IMR-90 (cell line): ENCODE results near the gene SPANXN5. TPM values are rescaled to one million over a fixed set of nuclear protein-coding genes. Genes with fewer than 3 reads are reported as not detected.
"Not testable (repeated sequence)": the region's sequence is repeated elsewhere in the genome, so short reads cannot be mapped to it uniquely, and the experiment has no call there.

Source experiments
- ATAC-seq: fragments of 200-7000 bp; cut with Tn5 transposase; 2 replicates; pipeline ENCODE4 v1.9.1; 2020; ENCODE audit warnings: low read depth, mild to moderate bottlenecking, moderate library complexity
- BruUV-seq: library from RNA; stranded (reverse); fragments of 400-500 nt; replicated peaks from 2 replicates; lab custom pipeline; 2021; lab: Mats Ljungman, UMichigan
- CTCF ChIA-PET: fragments of 300-600 bp; formaldehyde crosslinking; extraction: SDS; loops from one replicate; lab custom pipeline; 2021; ENCODE audit warnings: antibody characterized with exemption; lab: Yijun Ruan, JAX
- POLR2A ChIA-PET: fragments of 300-600 bp; sonication (Branson Sonifier 250); formaldehyde crosslinking; loops from one replicate; lab custom pipeline; 2022; ENCODE audit warnings: antibody characterized with exemption; ENCODE audit not compliant: unreplicated experiment; lab: Charles Lee
- DNase-seq: peaks from one replicate; pipeline ENCODE4 v3.0.0; 2013
- H2AFZ ChIP-seq: replicated peaks from 2 replicates; pipeline ENCODE3; 2013; ENCODE audit warnings: low read length, mild to moderate bottlenecking; ENCODE audit not compliant: poor library complexity
- H2AK5ac ChIP-seq: 2 replicates; pipeline ENCODE4 v1.6.1; 2013; ENCODE audit warnings: low read depth, low read length, inconsistent platforms
- H2AK9ac ChIP-seq: replicated peaks from 2 replicates; pipeline ENCODE3; 2013; ENCODE audit warnings: mild to moderate bottlenecking, low read depth, low read length, moderate library complexity; ENCODE audit not compliant: poor library complexity
- H2BK120ac ChIP-seq: 2 replicates; pipeline ENCODE4 v1.6.1; 2013; ENCODE audit warnings: low read depth, low read length, inconsistent platforms
- H2BK15ac ChIP-seq: 3 replicates; pipeline ENCODE4 v1.6.1; 2013; ENCODE audit warnings: low read depth, low read length, inconsistent platforms
- H2BK20ac ChIP-seq: 2 replicates; pipeline ENCODE4 v1.6.1; 2013; ENCODE audit warnings: low read depth, mild to moderate bottlenecking, inconsistent platforms, low read length, moderate library complexity
- H2BK5ac ChIP-seq: 2 replicates; pipeline ENCODE4 v1.6.1; 2013; ENCODE audit warnings: mild to moderate bottlenecking, low read depth, low read length, inconsistent platforms; ENCODE audit not compliant: poor library complexity, severe bottlenecking
- H3K14ac ChIP-seq: replicated peaks from 2 replicates; pipeline ENCODE4 v1.6.1; 2013; ENCODE audit warnings: low read depth, low read length, inconsistent platforms
- H3K18ac ChIP-seq: 2 replicates; pipeline ENCODE4 v1.6.1; 2013; ENCODE audit warnings: low read depth, low read length, control low read depth
- H3K23ac ChIP-seq: 2 replicates; pipeline ENCODE4 v1.6.1; 2013; ENCODE audit warnings: low read depth, low read length, inconsistent platforms
- H3K27ac ChIP-seq: 2 replicates; pipeline ENCODE4 v1.5.1; 2013; ENCODE audit warnings: mild to moderate bottlenecking, control low read depth, low read length; ENCODE audit not compliant: insufficient read depth
- H3K27me3 ChIP-seq: 2 replicates; pipeline ENCODE4 v1.6.1; 2013; ENCODE audit warnings: low read length; ENCODE audit not compliant: control insufficient read depth, insufficient read depth
- H3K36me3 ChIP-seq: 2 replicates; pipeline ENCODE4 v1.6.1; 2013; ENCODE audit warnings: low read length, mixed read lengths; ENCODE audit not compliant: control insufficient read depth, insufficient read depth
- H3K4ac ChIP-seq: 2 replicates; pipeline ENCODE4 v1.6.1; 2013; ENCODE audit warnings: low read depth, low read length, inconsistent platforms
- H3K4me1 ChIP-seq: 2 replicates; pipeline ENCODE4 v1.6.1; 2013; ENCODE audit warnings: low read length, mixed read lengths; ENCODE audit not compliant: control insufficient read depth, insufficient read depth
- H3K4me2 ChIP-seq: 2 replicates; pipeline ENCODE4 v1.6.1; 2013; ENCODE audit warnings: low read depth, mild to moderate bottlenecking, control low read depth, low read length, moderate library complexity
- H3K4me3 ChIP-seq: 2 replicates; pipeline ENCODE4 v1.5.1; 2013; ENCODE audit warnings: low read depth, mild to moderate bottlenecking, control low read depth, low read length, moderate library complexity; ENCODE audit not compliant: insufficient read depth
- H3K56ac ChIP-seq: 2 replicates; pipeline ENCODE4 v1.6.1; 2013; ENCODE audit warnings: low read length, inconsistent platforms; ENCODE audit not compliant: insufficient read depth; ENCODE audit errors: extremely low read depth
- H3K79me1 ChIP-seq, 2 experiments: 2 replicates each; pipeline ENCODE4 v1.6.1; 2013; ENCODE audit warnings: low read length in 2 of 2, inconsistent platforms in 1 of 2, low read depth in 1 of 2
- H3K9ac ChIP-seq: 2 replicates; pipeline ENCODE4 v1.6.1; 2013; ENCODE audit warnings: low read depth, low read length, control low read depth
- H3K9me1 ChIP-seq: 2 replicates; pipeline ENCODE4 v1.6.1; 2013; ENCODE audit warnings: low read length, inconsistent platforms; ENCODE audit not compliant: insufficient read depth
- H3K9me3 ChIP-seq: 2 replicates; pipeline ENCODE4 v1.6.1; 2013; ENCODE audit warnings: low read length; ENCODE audit not compliant: control insufficient read depth, insufficient read depth
- H4K20me1 ChIP-seq: 2 replicates; pipeline ENCODE4 v1.6.1; 2013; ENCODE audit warnings: low read length, inconsistent platforms; ENCODE audit not compliant: insufficient read depth
- H4K5ac ChIP-seq: 2 replicates; pipeline ENCODE4 v1.6.1; 2013; ENCODE audit warnings: mild to moderate bottlenecking, low read depth, low read length, control low read depth
- H4K8ac ChIP-seq, 2 experiments: 2 replicates each; pipeline ENCODE4 v1.6.1; 2013; ENCODE audit warnings: low read depth in 2 of 2, low read length in 2 of 2, control low read depth in 1 of 2, inconsistent platforms in 1 of 2
- H4K91ac ChIP-seq: 2 replicates; pipeline ENCODE4 v1.6.1; 2013; ENCODE audit warnings: low read depth, low read length, inconsistent platforms; ENCODE audit not compliant: insufficient read depth
- WGBS, 2 experiments: methylation state at CpG; one replicate each; pipeline versions ENCODE4 v1.1.5 to v1.1.7; 2013; ENCODE audit warnings: missing lambda C conversion rate in 2 of 2; ENCODE audit not compliant: insufficient read length in 1 of 2; ENCODE audit errors: extremely low coverage in 2 of 2; 5-methylcytosine and 5-hydroxymethylcytosine counted together
- dilution Hi-C: fragments of 300-500 bp; cut with HindIII; formaldehyde crosslinking; loops from one replicate; pipeline ENCODE4 v1.14.3; 2018; ENCODE audit warnings: low sequenced_read_pairs; ENCODE audit not compliant: unreplicated experiment
- in situ Hi-C: fragments of 300-500 bp; cut with MboI; formaldehyde crosslinking; loops from 3 replicates; pipeline ENCODE4 v1.14.3; 2019; ENCODE audit warnings: low sequenced_read_pairs, inconsistent platforms, mixed read lengths
- intact Hi-C: fragments of 100-400 bp; cut with micrococcal nuclease; formaldehyde crosslinking; loops from 2 replicates; pipeline ENCODE4 v1.10.0; 2022
- polyA plus RNA-seq, 3 experiments: library from polyadenylated mRNA; depleted of rRNA; stranded (reverse); fragments of >200 nt; gene quantifications; 2 replicates each; pipeline ENCODE4 v1.2.3, GENCODE V29; 2012; ENCODE audit warnings: low replicate concordance in 1 of 3
- total RNA-seq: library from RNA; depleted of rRNA; stranded (reverse); fragments of >200 nt; gene quantifications from 2 replicates; pipeline ENCODE4 v1.2.3, GENCODE V29; 2012

SPANXN5 gene
- total and polyA plus RNA-seq, 2 of the 4 experiments (the other 2 are of a cell fraction) = not detected

GRCh38 chrX:52765983-52766382 is 31.2 kb downstream of the SPANXN5 start:
- CTCF ChIA-PET, DNase-seq, H3K27me3 ChIP-seq, H3K9ac ChIP-seq, H2BK120ac ChIP-seq, H3K4ac ChIP-seq, in situ Hi-C loops, H3K4me1 ChIP-seq, H4K91ac ChIP-seq, H2AK5ac ChIP-seq, H2BK20ac ChIP-seq, H2BK5ac ChIP-seq, H3K36me3 ChIP-seq, H3K79me1 ChIP-seq, intact Hi-C loops, H2BK15ac ChIP-seq, H4K20me1 ChIP-seq, H4K8ac ChIP-seq, H3K9me1 ChIP-seq, H3K4me3 ChIP-seq, POLR2A ChIA-PET, H3K27ac ChIP-seq, BruUV-seq, ATAC-seq, dilution Hi-C loops, H4K5ac ChIP-seq, H3K14ac ChIP-seq, H3K23ac ChIP-seq, H2AK9ac ChIP-seq, H3K56ac ChIP-seq, H3K9me3 ChIP-seq, H2AFZ ChIP-seq, H3K4me2 ChIP-seq, H3K18ac ChIP-seq: not testable (repeated sequence)
- no CpG with 5 or more reads among the region's 5 CpGs for WGBS, 2 experiments

GRCh38 chrX:52750952-52751351 is 46.3 kb downstream of the SPANXN5 start, which contains the start of gene SSX2B:
Gene SSX2B, plus strand, starts transcription at chrX:52751252. Its CDS starts 1,429 bp downstream, at chrX:52752681.
- intact Hi-C loops, H4K20me1 ChIP-seq, H2AK5ac ChIP-seq, H2BK20ac ChIP-seq, CTCF ChIA-PET, H4K5ac ChIP-seq, in situ Hi-C loops, H4K8ac ChIP-seq, H3K27ac ChIP-seq, H3K36me3 ChIP-seq, H3K79me1 ChIP-seq, H3K4me2 ChIP-seq, H2AFZ ChIP-seq, H3K4ac ChIP-seq, DNase-seq, ATAC-seq, BruUV-seq, H4K91ac ChIP-seq, H3K14ac ChIP-seq, H3K9me1 ChIP-seq, H3K4me3 ChIP-seq, POLR2A ChIA-PET, H3K56ac ChIP-seq, H2AK9ac ChIP-seq, H2BK15ac ChIP-seq, H3K9me3 ChIP-seq, H3K18ac ChIP-seq, H3K23ac ChIP-seq, H3K27me3 ChIP-seq, dilution Hi-C loops, H2BK5ac ChIP-seq, H3K9ac ChIP-seq, H2BK120ac ChIP-seq, H3K4me1 ChIP-seq: not testable (repeated sequence)
- WGBS, 2 experiments = no CpG with 5 or more reads among the region's 13 CpGs
